Testis (tissue), 3 donors: ENCODE data around the gene NUP42. TPM values are rescaled to one million over a fixed set of nuclear protein-coding genes. Genes with fewer than 3 reads are reported as not detected.
A peak's percentile ranks its signal among the peaks of the same experiment; 100 is the strongest.

ENCODE experiments used
- DNase-seq: peaks from one replicate; pipeline ENCODE4 v3.0.0-alpha.2; 2019
- H3K27ac ChIP-seq, 2 donors: fragments of 200-600 bp; sonication (generic); one replicate each; pipeline ENCODE4 v1.5.1; 2019
- H3K27me3 ChIP-seq: fragments of 200-600 bp; sonication (generic); one replicate; pipeline ENCODE4 v1.5.1; 2019
- H3K36me3 ChIP-seq: fragments of 200-600 bp; sonication (generic); one replicate; pipeline ENCODE4 v1.5.1; 2017; ENCODE audit warnings: low read depth; ENCODE audit errors: missing control alignments
- H3K4me1 ChIP-seq: fragments of 200-600 bp; sonication (generic); one replicate; pipeline ENCODE4 v1.5.1; 2019
- H3K4me3 ChIP-seq, 2 donors: fragments of 200-600 bp; sonication (generic); one replicate each; pipeline ENCODE4 v1.5.1; 2017 to 2019
- H3K9me3 ChIP-seq: fragments of 200-600 bp; sonication (generic); one replicate; pipeline ENCODE4 v1.5.1; 2017
- POLR2A ChIP-seq: fragments of 450-650 bp; IDR thresholded peaks from one replicate; pipeline ENCODE4 v1.6.1; 2017; ENCODE audit warnings: antibody characterized with exemption, mild to moderate bottlenecking, moderate library complexity
- WGBS, 2 donors: methylation state at CpG; one replicate each; pipeline ENCODE4 v1.1.5; 2018; 5-methylcytosine and 5-hydroxymethylcytosine counted together
- intact Hi-C: fragments of 100-400 bp; cut with DNase I; formaldehyde crosslinking; loops from one replicate; pipeline ENCODE4 v1.15.1; 2023; ENCODE audit warnings: low total_unique reads
- polyA plus RNA-seq: library from polyadenylated mRNA; stranded (reverse); fragments of 350-450 nt; fragmentation: Illumina TruSeq; extraction: RNeasy Lipid Tissue Mini Kit (QIAGEN cat#74804); gene quantifications from one replicate; pipeline ENCODE4 v1.2.3, GENCODE V29; 2014; ENCODE audit warnings: low read depth, low replicate concordance; ENCODE audit not compliant: insufficient read depth
- total RNA-seq, 2 donors: library from RNA; depleted of rRNA; stranded (reverse); fragments of >200 nt; gene quantifications; one replicate each; pipeline ENCODE4 v1.2.3, GENCODE V29; 2016
- TF ChIP-seq, protein P1 (sequence below), 3 experiments: fragments of 450-650 bp in 2 of 3; fragments of 200-600 bp in 1 of 3; sonication (generic) in 1 of 3; IDR thresholded peaks; one replicate each; pipeline ENCODE4 v1.5.1; 2016 to 2019; ENCODE audit warnings: antibody characterized with exemption in 3 of 3, mild to moderate bottlenecking in 2 of 3, moderate library complexity in 1 of 3

NUP42 gene
- total and polyA plus RNA-seq, 3 donors from 2014 or later: 63.3 to 70.4 (median 66.1) TPM

DNA sequence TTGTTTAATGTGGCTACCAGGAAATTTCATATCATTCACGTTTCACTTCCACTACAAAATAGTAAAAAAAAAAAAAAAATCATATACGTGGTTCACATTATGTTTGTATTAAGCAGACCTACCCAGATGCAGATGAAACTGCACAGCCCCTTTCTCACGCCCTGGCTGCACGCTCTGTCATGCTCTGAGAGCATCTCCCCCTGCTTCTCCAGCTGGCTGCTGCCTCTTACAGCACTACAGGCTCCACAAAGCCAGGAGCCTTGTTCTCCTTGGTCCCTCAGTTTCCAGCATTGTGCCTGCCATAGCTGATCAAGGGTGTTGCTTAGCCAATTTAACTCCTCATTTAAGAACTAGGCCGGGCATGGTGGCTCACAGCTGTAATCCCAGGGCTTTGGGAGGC is 57.9 kb downstream of the NUP42 start:
- TF ChIP-seq, protein P1, sequence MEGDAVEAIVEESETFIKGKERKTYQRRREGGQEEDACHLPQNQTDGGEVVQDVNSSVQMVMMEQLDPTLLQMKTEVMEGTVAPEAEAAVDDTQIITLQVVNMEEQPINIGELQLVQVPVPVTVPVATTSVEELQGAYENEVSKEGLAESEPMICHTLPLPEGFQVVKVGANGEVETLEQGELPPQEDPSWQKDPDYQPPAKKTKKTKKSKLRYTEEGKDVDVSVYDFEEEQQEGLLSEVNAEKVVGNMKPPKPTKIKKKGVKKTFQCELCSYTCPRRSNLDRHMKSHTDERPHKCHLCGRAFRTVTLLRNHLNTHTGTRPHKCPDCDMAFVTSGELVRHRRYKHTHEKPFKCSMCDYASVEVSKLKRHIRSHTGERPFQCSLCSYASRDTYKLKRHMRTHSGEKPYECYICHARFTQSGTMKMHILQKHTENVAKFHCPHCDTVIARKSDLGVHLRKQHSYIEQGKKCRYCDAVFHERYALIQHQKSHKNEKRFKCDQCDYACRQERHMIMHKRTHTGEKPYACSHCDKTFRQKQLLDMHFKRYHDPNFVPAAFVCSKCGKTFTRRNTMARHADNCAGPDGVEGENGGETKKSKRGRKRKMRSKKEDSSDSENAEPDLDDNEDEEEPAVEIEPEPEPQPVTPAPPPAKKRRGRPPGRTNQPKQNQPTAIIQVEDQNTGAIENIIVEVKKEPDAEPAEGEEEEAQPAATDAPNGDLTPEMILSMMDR (IDR thresholded peaks at IDR 0.05): no peak
- TF ChIP-seq POLR2A: no peak
- DNase-seq: no peak
- Histone ChIP-seq H3K27me3 (no peaks in the 10 kb centered on the region), H3K9me3 (no peaks in the 10 kb centered on the region), H3K27ac (no peak overlapping the region), H3K4me1 (no peaks in the 10 kb centered on the region), H3K36me3 (no peaks in the 10 kb centered on the region), H3K4me3 (no peak overlapping the region)
- intact Hi-C loops: no loop called here
- 79 to 80% methylated on average over 5 of the region's 5 CpGs for WGBS, 2 donors

DNA sequence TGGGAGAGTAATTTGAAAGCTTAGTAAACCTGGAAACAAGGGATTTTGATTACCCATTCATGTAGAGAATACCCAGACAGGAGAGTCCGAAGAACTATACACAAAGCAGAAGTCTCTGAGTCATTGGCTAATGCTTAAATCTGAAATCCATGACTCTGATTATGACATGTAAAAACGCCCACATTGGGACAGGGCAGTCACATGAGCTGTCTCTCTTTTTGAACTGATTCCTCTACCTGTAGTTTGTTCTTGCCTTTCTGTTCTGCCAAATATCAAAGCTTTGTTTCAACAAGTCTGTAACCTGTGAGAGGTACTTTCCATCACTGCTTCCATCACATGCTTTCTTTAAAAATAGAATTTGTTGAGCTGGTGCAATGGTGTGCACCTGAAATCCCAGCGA is 60.5 kb downstream of the NUP42 start:
- DNase-seq: no peak
- Histone ChIP-seq H3K9me3 (no peaks in the 10 kb centered on the region), H3K4me3 (no peak overlapping the region), H3K4me1 (no peaks in the 10 kb centered on the region), H3K27ac (no peak overlapping the region), H3K27me3 (no peaks in the 10 kb centered on the region), H3K36me3 (no peaks in the 10 kb centered on the region)
- 76 to 81% methylated on average over 3 of the region's 3 CpGs for WGBS, 2 donors
- intact Hi-C loops: no loop called here
- TF ChIP-seq, protein P1 (IDR thresholded peaks at IDR 0.05): no peak
- TF ChIP-seq POLR2A: no peak

DNA sequence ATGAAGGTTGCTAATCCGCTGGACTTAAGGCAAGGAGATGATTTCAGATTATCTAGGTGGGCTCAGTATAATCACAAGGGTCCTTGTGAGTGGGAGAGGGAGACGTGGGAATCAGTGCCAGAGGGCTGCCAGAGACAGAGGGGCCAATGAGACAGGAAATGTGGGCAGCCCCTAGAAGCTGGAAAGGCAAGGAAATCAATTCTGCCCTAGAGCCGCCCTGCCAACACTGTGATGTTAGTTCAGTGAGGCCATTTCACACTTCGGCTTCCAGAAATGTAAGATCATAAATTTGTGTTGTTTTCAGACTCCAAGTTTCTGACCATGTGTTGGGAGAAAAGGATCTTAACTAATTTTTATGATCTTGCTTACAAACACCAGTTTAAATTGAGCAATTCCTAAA is 61.1 kb downstream of the NUP42 start:
- no peaks in the 10 kb centered on the region for H3K9me3 ChIP-seq
- no peaks in the 10 kb centered on the region for H3K4me1 ChIP-seq
- 62 to 72% methylated on average over 4 of the region's 4 CpGs for WGBS, 2 donors
- TF ChIP-seq, protein P1 (IDR thresholded peaks at IDR 0.05): no peak
- no peak for TF ChIP-seq POLR2A
- H3K27ac ChIP-seq: no peak overlapping the region
- no peaks in the 10 kb centered on the region for H3K36me3 ChIP-seq
- intact Hi-C loops: no loop called here
- DNase-seq: no peak
- no peak overlapping the region for H3K4me3 ChIP-seq
- no peaks in the 10 kb centered on the region for H3K27me3 ChIP-seq

DNA sequence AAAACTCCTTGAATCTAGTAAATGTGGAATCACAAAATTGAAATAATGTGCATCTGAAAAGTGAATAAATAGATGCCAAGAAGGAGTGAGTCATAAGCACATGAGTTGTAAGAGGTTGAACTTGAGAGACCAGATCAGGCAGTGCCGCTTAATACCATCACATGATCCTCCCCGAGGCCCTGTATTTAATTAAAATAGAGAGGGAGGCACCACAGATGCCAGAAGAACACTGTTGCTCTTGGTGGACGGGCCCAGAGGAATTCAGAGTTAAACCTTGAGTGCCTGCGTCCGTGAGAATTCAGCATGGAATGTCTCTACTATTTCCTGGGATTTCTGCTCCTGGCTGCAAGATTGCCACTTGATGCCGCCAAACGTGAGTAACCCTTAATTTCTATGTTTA is 64.7 kb downstream of the NUP42 start, which contains the start of gene GPNMB:
TSS of gene GPNMB (plus strand) at position 221 of the 400 bp plus-strand sequence. CDS start at position 304, 83 bp downstream.
- H3K36me3 ChIP-seq: no peaks in the 10 kb centered on the region
- DNase-seq: peak; percentile 75
- H3K27ac ChIP-seq: peak within 1 kb of the TSS; percentile 47 to 68
- intact Hi-C loops: no loop called here
- H3K4me3 ChIP-seq: peak within 1 kb of the TSS; percentile 43 to 61
- TF ChIP-seq POLR2A: no peak
- TF ChIP-seq, protein P1 (IDR thresholded peaks at IDR 0.05): no peak
- no peaks in the 10 kb centered on the region for H3K27me3 ChIP-seq
- 18 to 33% methylated on average over 7 of the region's 7 CpGs for WGBS, 2 donors
- no peaks in the 10 kb centered on the region for H3K4me1 ChIP-seq
- H3K9me3 ChIP-seq: no peaks in the 10 kb centered on the region

DNA sequence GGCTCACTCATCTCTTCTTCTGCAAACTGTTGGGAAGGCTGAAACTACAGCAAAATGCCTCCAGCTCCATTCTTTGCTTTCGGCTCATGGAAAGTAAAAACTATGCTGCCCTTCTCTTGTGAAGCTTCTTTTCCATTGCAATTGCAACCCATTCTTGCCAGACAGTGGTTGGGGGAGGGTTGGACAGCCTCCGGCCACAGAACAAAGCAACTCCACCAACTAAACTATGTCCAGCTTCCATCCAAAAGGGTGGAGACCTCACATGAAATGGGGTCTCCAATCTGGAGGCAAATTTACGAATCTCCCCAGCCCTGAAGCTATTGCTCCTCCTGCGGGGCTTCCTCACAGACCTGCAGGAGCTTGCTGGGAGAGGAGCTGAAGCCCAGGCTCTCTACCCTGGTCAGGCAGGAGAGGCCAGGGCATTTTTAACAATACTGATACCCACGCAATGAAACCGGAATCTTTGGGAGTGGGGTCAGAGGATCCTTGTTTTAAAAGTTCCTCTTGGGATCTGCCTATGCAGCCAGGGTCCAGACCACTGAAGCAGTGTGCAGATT is 65.3 kb downstream of the NUP42 start:
- Histone ChIP-seq H3K27ac (peak overlapping the region; percentile 47 to 68), H3K4me1 (no peaks in the 10 kb centered on the region), H3K9me3 (no peaks in the 10 kb centered on the region), H3K27me3 (no peaks in the 10 kb centered on the region), H3K36me3 (no peaks in the 10 kb centered on the region), H3K4me3 (peak overlapping the region; percentile 43 to 61)
- TF ChIP-seq, protein P1 (IDR thresholded peaks at IDR 0.05): no peak
- TF ChIP-seq POLR2A: no peak
- intact Hi-C loops: no loop called here
- 19 to 26% methylated on average over 6 of the region's 6 CpGs for WGBS, 2 donors
- DNase-seq: no peak
